GM18868 (cell line): ENCODE results near the gene RAET1E.
"Not testable (repeated sequence)": the region's sequence is repeated elsewhere in the genome, so short reads cannot be mapped to it uniquely, and the experiment has no call there.

Experiments
- ATAC-seq: cut with Tn5 transposase; IDR thresholded peaks from one replicate; pipeline ENCODE4 v1.9.1; 2021; ENCODE audit warnings: mild to moderate bottlenecking, moderate library complexity; ENCODE audit not compliant: unreplicated experiment

RAET1E gene

DNA sequence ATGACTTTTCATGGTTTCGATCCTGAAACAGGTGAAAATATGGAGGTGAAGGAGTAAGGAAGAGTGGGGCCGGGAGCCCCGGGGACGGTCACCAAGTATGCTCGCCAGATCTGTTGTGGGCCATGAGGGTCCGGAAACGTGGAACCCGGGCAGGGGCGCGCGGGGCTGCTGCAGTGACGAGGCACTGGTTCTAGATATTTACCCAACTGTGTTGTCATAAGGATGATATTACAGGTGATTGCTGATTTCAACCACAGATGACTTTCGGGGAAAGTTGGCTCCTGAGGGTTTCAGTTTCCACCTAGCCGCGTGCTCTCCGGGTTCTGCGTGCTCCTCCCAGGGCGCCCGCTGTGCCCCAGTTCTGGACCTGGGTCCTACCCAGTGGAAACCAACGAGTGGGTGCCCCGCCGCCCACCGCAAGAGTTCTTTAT is 12.8 kb upstream of the RAET1E start:
- ATAC-seq: no peak

DNA sequence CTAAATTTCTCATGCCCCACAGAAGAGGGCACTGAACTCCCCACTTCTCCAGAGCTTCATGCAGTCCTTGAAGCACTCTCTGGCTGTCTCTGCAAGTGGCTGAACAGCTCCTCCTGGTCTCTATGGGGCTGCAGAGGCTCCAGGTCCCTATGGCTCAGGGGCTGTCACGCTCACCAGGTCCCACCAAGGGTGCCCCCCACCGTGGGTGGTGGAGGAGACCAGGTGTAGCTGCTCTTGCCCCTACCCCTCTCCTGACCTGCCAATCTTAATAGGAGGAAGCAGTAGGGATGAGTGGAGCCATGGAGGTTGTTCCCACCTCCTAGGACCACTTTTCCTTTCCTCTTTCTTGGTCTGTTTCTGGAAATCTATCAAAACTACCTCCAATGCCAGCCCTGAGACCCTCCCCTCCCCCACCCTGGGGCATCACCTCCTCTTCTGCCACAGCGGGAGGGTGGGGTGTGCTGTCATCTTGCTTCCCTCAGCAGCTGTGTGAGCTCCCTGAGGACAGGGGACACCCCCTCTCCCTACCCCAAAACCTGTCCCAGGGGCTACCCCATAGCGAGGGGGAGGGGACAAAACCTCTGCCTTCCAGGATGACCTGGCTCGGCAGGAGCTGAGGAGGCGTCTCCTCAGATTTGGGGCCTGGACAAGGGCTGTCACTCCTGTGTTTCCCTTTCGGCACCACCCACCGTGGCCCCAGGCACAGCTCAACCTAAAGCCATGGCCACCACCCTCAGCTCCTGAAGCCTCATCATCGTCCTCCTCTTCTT is 12.0 kb upstream of the RAET1E start:
- ATAC-seq: no peak

DNA sequence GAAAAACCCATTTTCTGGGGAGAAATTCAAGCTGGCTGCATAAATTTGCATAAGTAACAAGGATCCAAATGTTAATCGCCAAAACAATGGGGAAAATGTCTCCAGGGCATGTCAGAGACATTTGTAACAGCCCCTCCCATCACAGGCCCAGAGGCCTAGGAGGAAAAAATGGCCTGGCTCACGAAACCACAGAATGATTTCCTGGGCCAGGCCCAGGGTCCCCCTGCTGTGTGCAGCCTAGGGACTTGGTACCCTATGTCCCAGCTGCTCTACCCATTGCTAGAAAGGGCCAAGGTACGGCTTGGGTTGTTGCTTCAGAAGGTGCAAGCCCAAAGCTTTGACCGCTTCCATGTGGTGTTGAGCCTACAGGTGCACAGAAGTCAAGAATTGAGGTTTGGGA is 10.6 kb upstream of the RAET1E start:
- ATAC-seq: not testable (repeated sequence)

DNA sequence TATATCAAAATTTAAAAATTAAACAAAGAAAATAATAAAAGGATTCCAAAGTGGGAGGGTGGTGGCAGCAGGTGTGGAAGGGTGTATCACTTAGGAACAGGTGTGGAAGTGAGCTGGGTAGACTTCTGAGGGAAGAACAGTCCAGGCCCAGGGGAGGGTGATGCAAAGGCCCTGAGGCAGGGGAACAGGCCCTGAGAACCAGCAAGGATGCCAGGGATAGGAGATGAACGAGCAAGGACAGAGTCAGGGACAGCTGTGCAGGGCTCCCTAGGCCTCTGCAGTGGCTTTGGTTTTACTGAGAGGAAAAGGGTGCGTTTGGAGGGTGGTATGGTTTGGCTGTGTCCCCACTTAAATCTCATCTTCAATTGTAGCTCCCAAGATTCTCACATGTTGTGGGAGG is 9.4 kb upstream of the RAET1E start:
- no peak for ATAC-seq

DNA sequence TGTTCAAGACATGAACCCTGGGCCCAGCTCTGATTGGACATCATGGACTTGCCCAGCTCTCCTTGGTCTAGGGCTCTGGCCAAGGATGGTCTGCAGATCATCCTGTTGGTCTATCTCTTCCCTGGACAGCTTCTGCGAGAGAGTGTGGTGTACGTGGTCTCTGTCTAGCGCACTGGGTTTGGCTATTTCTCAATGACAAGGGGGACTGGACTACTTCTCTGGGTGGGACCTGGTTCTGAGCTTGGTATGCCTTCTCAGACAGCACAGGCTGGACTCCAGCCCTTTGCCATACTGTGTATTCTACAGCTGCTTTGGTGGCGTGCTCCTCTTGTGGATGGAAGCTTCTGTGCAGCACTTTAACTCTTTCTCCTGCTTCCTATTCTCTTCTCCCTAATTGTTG is 8.5 kb upstream of the RAET1E start:
- no peak for ATAC-seq

DNA sequence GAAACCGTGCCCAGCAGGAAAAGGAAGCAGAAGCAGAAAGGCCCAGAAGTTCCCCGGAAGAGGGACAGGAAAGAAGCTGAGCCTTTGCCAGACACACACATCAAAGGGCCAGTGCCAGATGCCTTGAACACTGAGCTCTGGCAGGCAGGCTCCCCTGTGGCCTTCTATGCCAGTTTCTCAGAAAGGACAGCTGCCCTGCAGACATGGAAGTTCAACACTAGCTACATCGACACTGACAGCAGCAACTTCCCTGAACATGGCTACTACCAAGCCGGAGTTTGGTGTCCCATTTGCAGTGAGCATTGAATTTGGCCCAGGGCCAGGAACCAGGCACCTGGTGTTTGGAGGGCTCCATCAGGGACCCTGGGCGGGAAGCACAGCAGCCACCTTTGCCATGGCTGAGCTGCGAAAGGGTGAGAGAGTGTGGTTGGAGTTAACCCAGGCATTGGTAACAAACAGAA is 8.0 kb upstream of the RAET1E start:
- ATAC-seq: no peak

DNA sequence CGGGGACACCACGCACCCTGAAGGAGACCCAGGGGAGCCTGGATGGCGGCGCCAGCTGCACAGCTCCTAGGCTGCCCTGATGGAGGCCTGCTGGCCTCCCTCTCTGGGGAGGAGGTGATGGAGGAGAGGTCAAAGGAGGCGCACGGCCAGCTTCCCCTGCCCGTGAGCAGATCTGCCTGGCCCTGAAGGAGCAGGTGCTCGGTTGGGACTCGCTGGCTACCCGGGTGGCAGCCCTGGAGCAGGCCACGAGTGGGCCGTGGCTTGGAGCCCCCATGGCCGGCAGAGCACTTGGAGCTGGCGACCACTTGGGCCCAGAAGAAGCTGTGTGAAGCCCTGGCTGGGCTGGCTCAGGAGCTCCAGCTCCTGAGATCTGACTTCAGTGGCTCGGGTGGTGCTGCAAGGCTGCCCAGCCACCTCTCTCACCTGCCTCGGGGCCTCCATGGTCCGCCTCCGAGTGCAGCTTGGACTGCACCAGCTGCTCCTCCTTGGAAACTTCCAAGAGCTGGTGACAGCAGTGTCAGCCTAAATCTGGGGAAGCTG is 7.5 kb upstream of the RAET1E start:
- ATAC-seq: no peak

DNA sequence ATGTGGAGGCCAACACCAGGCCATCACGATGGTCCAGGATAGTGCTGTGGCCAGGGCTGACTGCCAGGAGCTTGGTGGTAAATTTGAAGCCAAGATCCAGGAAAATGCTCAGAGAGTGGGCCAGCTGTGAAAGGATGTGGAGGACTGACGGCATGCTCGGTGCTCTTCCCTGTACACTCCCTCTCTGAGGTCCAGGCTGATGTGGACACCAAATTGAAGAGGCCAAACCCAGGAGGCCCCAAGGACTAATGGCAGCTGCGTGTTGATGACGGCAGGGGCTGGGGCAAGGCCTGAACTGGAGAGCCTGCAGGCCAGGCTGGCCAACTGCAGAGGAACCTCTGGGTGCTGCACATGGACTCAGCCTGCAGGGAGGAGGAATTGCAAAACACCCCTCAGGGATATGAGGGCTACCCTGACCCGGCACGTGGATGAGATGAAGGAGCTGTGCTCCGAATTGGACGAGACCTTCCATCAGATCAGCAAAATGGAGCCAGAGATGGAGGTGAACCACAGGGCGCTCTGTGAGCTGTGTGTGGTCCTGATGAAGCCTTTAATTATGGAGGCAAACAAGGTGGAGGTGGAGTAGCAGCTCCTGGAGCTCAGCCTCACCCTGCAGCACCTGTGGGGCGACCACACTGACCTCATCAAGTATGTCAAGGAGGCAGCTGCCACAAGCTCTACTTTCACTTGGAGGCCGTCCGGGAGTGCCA is 6.9 kb upstream of the RAET1E start:
- ATAC-seq: no peak

DNA sequence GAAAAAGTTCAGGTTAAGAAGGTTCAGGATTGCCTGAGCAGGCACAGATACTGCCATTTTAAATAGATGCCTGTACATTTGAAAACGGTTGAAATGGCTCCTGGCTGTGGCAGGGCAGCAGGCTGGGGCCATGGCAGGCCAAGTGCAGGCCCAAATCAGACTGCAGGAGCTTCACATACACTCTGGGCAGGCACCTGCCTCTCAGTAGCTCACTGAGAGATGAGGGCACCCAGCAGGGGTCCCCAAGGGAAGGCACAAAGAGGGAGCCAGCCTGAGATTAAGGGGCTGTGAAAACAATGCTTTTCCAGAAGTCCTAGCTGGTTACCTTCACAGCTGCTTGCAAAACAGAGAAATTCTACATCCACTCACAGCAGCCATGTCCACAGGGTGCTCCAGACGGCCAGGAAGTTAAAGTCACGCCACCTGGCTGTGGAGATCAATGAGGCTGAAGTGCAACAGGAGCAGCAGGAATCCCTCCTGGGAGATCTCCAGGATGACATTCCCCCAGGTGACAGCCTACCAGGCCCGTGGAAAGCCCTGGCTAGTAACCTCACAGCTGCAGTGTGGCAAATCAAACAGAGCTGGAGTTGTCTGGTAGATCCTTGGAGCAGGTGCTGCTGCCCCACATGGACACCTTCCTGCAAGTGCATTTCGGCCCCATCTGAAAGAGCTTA is 6.2 kb upstream of the RAET1E start:
- no peak for ATAC-seq

DNA sequence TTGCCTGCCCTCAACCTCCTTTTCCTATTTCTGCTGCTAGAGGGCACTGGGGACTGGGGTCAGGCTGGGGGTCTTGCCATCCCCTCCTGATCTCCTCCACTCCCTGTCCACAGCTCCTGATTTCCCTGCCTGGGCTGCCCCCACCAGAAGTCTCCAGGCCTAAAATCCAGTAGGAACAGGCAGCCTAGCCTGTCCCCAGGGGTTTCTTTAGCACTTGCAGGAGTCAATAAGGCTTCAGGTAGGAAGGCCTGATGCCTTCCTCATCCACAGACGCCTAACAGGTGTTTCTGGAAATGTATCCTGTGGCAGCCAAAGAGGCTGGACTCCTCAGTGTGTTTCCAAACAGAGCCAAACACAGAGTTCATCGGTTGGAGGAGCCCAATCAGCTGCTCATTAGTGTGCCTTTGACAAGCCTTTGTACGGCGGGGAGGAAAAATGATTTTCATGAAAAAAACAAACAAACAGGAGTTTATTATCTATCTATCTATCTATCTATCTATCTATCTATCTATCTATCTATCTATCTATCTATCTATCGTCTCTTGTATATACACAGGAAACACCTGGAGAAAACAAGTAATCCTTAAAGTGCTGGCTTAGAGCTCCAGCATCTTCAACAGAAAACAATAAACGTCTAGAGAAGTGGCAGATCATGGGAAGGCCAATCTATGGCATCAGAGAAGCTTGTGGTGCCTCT is 3.7 kb upstream of the RAET1E start:
- ATAC-seq: no peak

DNA sequence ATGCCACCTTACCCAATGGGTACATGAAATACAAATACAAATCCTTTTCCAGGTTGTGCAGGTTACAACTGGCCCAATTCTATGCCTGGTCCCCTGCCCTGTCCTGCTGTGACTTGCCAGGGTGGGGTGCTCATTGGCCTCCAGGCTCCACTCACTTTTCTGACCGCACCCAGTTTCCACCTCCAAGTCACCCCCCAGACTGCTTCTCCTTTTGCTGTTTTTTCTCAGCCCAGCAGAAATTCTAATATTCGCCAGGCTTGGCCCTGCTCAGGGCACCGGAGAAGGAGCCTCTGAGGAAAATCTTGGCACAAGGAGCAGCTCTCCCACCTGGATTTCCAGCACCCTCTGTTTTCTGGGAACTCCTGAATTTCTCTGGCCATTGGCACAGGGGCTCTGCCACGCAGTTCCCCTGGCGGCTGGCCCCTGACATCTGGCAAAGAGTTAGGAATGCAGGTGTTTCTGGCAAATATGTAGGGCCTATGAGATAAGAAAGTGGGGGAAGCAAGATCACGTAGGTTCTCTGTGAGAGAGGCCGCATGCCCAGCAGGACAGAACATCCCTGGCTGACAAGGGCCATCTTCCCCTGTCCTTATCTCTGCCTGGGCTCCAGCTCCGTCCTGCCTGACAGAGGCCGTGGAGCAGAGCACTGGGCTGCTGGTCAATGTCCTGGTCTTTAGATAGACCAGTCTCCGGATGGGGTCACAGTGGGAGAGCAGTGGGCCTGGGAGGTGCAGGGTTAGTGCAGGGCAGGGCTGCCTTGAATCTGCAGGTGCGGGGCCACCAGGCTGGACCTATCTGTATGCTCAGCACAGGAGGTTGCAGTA is 2.9 kb upstream of the RAET1E start:
- ATAC-seq: no peak

DNA sequence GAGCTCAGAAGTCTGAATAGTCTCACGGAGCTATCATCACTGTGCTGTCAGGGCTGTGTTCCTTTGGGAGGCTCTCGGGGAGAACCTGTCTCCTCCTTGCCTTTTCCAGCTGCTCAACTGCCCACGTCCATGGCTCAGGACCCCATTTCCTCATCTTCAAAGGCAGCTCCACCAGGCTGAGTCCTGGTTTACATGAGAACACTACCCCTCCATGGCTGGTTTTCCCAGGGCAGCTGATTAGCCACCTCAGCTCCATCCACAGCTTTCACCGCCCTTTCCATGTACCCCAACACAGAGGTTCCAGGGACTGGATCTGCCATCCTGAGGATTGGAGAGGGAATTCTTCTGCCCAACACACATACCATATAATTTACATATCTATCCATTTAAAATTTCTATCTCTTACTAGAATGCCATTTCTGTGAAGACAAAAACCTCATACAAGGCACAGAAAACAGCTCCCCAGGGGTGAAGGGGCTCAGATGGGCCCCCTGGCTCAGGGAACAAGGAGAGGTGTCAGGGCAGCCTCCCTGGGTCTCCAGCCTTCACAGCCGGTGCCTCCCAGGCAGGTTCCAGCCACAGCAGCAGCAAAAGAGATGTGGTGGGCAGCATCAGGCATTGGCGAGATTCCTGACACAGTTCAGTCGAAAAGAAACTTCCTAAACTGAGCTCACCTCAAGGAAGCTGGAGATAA is 2.2 kb upstream of the RAET1E start:
- no peak for ATAC-seq

DNA sequence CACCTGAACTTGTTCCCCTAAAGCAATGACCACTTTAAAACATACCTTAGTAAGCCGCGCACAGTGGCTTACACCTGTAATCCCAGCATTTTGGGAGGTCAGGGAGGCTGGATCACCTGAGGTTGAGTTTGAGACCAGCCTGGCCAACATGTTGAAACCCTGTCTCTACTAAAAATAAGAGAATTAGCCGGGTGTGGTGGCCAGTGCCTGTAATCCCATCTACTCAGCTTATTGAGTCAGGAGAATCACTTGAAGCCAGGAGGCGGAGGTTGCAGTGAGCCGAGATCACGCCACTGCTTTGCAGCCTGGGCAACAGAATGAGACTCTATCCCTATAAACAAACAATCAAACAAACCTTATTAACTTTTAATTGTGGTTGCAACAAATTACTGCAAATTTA is 1.6 kb upstream of the RAET1E start:
- ATAC-seq: no peak

DNA sequence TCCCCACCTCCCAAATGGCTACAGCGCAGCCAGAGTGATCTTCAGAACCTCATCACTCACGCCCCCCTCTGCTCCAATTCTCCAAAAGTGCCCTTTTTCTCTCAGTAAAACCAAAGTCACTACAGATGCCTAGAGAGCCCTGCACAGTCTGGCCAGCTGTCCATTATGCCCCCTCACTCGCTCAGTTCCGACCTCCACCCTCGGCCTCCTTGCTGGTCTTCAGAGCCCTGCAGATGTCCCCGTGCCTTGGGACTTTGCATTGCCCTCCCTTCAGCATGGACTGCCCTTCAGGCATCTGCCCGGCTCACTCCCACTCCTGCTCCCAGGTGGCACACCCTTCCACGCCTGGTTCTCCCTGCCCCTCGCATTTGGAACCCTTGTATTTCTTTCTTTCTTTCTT is 1.1 kb upstream of the RAET1E start:
- no peak for ATAC-seq

DNA sequence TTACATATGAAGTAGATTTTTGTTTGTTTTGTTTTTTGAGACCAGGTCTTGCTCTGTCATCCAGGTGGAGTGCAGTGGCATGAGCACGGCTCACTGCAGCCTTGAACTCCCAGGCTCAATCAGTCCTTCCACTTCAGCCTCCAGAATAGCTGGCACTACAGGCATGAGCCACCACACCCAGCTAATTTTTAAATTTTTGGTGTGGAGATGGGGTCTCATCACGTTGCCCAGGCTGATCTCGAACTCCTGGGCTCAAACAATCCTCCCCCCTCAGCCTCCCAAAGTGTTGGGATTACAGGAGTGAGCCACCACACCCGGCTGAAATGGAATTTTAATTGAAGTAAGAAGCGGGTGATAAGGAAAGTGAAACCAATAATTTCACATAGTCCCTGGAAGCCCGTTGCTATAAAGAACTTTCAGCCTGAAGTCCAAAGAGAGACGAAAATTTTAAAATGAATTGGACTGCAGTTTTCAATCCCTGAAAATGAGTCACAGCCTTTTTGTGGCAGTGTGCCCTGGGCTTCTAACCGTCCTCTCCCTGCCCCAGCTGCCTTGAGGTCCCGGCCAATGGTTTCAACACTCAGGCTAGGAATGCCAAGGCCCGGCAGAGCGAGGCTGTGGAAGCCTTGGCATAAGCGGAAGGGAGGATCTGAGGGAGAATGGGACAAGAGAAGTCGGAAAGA is 757 bp downstream of the RAET1E start:
- ATAC-seq: no peak

DNA sequence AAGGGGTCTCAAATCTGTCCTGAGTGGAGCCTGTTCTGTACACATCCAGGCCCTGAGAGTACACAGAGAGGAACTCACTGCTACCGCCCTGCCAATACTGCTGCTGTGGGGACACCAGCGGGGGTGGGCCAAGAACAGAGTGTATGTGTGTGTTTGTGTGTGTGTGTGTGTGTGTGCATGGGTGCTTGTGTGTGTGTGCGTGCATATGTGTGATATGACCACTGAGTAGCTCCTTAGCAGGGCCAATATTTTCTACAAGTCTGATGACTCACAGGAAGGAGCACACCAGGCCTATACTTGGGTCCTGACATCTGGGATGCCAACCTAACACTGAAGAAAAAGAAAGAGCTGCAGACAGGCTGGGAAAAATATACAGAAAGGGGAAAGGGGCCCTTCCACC is 1.4 kb downstream of the RAET1E start:
- ATAC-seq: no peak

DNA sequence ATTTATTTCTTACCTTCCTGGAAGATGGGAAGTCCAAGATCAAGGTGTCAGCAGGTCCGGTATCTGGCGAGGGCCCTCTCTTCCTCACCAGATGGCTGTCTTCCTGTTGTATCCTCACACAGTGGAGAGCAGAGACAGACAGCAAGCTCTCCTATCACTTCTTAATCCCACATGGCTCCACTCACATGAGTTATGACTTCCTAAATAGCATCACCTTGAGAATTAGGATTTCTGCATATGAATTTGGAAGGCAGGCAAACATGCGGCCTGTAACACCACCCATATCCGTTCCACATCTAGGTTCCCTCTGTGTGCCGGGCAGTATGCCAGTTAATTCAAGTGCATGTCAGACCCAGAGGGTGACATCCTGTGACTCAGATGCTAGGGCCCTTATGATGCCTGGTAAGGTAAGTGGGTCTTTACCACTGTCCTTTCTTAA is 2.1 kb downstream of the RAET1E start:
- no peak for ATAC-seq

DNA sequence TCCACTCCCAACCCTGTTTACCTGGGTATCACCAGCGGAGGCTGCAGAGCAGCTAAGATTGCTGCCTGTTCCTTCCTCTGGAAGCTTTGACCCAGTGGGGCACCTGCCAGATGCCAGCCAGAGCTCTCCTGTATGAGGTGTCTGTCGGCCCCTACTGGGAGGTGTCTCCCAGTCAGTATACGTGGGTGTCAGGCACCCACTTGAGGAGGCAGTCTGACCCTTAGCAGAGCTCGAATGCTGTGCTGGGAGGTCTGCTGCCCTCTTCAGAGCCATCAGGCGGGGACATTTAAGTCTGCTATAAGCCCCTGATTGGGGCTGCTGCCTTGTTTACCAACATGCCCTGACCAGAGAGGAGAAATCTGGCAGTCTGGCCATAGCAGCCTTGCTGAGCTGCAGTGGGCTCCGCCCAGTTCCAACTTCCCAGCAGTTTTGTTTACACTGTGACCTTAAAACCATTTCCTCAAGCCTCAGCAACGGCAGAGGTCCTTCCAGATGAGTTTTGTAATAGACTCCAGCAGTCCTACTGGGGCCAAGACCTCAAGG is 2.8 kb downstream of the RAET1E start:
- ATAC-seq: no peak

DNA sequence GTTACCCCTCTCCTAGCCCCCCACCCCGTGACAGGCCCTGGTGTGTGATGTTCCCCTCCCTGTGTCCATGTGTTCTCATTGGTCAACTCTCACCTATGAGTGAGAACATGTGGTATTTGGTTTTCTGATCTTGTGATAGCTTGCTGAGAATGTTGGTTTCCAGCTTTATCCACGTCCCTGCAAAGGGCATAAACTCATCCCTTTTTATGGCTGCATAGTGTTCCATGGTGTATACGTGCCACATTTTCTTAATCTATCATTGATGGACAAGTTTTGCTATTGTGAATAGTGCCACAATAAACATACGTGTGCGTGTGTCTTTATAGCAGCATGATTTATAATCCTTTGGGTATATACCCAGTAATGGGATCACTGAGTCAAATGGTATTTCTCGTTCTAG is 6.0 kb downstream of the RAET1E start:
- not testable (repeated sequence) for ATAC-seq
